Sigmoid colon (tissue), 4 donors: ENCODE measurements around the gene MYH10.

Experiments
- EP300 ChIP-seq, 4 donors: sonication (generic); formaldehyde crosslinking; IDR thresholded peaks; one replicate each; pipeline ENCODE4 v1.6.1; 2017; ENCODE audit warnings: antibody characterized with exemption in 4 of 4
- POLR2A ChIP-seq, 2 donors: fragments of 450-650 bp; IDR thresholded peaks; one replicate each; pipeline ENCODE4 v1.6.1; 2016; ENCODE audit warnings: antibody characterized with exemption in 2 of 2, mild to moderate bottlenecking in 2 of 2, moderate library complexity in 2 of 2
- POLR2AphosphoS5 ChIP-seq, 4 donors: sonication (generic); formaldehyde crosslinking; IDR thresholded peaks; one replicate each; pipeline ENCODE4 v1.6.1; 2017; ENCODE audit warnings: antibody characterized with exemption in 4 of 4
- TF ChIP-seq, protein P1 (sequence below), 4 experiments: fragments of 450-650 bp in 3 of 4; fragments of 200-600 bp in 1 of 4; IDR thresholded peaks; one replicate each; pipeline ENCODE4 v1.5.1; 2016 to 2019; ENCODE audit warnings: antibody characterized with exemption in 4 of 4, mild to moderate bottlenecking in 3 of 4, moderate library complexity in 2 of 4

DNA sequence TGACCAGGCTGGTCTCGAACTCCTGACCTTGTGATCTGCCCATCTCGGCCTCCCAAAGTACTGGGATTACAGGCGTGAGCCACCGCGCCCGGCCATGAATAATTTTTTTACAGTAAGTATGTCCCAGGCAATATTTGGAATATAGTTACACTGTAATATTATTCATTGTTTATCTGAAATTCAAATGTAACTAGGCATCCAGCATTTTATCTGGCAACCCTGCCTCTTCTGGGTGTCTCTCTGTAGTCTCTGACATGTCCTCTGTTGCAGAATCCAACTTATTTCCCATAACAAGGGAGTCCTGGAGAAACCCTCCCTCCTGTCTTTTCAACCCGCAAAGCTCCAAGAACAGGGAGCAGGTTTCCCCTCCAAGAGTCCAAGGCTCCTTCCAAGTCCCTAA is 36.9 kb upstream of the MYH10 start:
- TF ChIP-seq, protein P1, sequence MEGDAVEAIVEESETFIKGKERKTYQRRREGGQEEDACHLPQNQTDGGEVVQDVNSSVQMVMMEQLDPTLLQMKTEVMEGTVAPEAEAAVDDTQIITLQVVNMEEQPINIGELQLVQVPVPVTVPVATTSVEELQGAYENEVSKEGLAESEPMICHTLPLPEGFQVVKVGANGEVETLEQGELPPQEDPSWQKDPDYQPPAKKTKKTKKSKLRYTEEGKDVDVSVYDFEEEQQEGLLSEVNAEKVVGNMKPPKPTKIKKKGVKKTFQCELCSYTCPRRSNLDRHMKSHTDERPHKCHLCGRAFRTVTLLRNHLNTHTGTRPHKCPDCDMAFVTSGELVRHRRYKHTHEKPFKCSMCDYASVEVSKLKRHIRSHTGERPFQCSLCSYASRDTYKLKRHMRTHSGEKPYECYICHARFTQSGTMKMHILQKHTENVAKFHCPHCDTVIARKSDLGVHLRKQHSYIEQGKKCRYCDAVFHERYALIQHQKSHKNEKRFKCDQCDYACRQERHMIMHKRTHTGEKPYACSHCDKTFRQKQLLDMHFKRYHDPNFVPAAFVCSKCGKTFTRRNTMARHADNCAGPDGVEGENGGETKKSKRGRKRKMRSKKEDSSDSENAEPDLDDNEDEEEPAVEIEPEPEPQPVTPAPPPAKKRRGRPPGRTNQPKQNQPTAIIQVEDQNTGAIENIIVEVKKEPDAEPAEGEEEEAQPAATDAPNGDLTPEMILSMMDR (IDR thresholded peaks at IDR 0.05) = no peak
- TF ChIP-seq POLR2AphosphoS5 (IDR thresholded peaks at IDR 0.05) = no peak
- TF ChIP-seq EP300 (IDR thresholded peaks at IDR 0.05) = no peak
- no peak for TF ChIP-seq POLR2A (IDR thresholded peaks at IDR 0.05)
